Mesodermal cell (in vitro differentiated cells): ENCODE data around the gene EIF2S1.

Source experiments
- H3K27ac ChIP-seq: 2 replicates; pipeline ENCODE4 v1.7.0; 2013; ENCODE audit warnings: mild to moderate bottlenecking, low read depth, low read length, moderate library complexity; ENCODE audit not compliant: severe bottlenecking
- H3K36me3 ChIP-seq: 2 replicates; pipeline ENCODE4 v1.7.1; 2013; ENCODE audit warnings: mild to moderate bottlenecking, low read length, moderate library complexity; ENCODE audit not compliant: control insufficient read depth, insufficient read depth
- H3K4me1 ChIP-seq: one replicate; pipeline ENCODE4 v1.7.1; 2013; ENCODE audit warnings: mild to moderate bottlenecking, low read length; ENCODE audit not compliant: insufficient read depth, control insufficient read depth, poor library complexity, severe bottlenecking
- H3K4me3 ChIP-seq: 2 replicates; pipeline ENCODE4 v1.7.0; 2013; ENCODE audit warnings: low read length, control low read depth, mild to moderate bottlenecking; ENCODE audit not compliant: insufficient read depth, poor library complexity, severe bottlenecking; ENCODE audit errors: extremely low read depth
- H3K9me3 ChIP-seq: 2 replicates; pipeline ENCODE4 v1.7.1; 2013; ENCODE audit warnings: mild to moderate bottlenecking, low read length, moderate library complexity; ENCODE audit not compliant: control insufficient read depth
- WGBS, 2 experiments: methylation state at CpG; one replicate each; pipeline ENCODE4 v1.1.5; 2013; ENCODE audit warnings: missing lambda C conversion rate in 2 of 2; ENCODE audit not compliant: insufficient coverage in 2 of 2; 5-methylcytosine and 5-hydroxymethylcytosine counted together

Gene EIF2S1

GRCh38 chr14:67343601-67344230 is 16.4 kb upstream of the EIF2S1 start:
- H3K9me3 ChIP-seq: no peaks in the 10 kb centered on the region
- H3K27ac ChIP-seq: no peak overlapping the region
- H3K4me3 ChIP-seq: no peak overlapping the region
- H3K4me1 ChIP-seq: no peaks in the 10 kb centered on the region
- WGBS, 2 experiments: 98 to 100% methylated on average over 4 of the region's 4 CpGs
- H3K36me3 ChIP-seq: peaks cover 76% of the 10 kb centered on the region

GRCh38 chr14:67345583-67345982 is 14.5 kb upstream of the EIF2S1 start:
- H3K27ac ChIP-seq: no peak overlapping the region
- H3K36me3 ChIP-seq: peaks cover 81% of the 10 kb centered on the region
- H3K9me3 ChIP-seq: no peaks in the 10 kb centered on the region
- no peaks in the 10 kb centered on the region for H3K4me1 ChIP-seq
- no peak overlapping the region for H3K4me3 ChIP-seq

- WGBS, 2 experiments: 100% methylated on average over 5 of the region's 5 CpGs
- Histone ChIP-seq H3K4me1 (no peaks in the 10 kb centered on the region), H3K36me3 (peaks cover 63% of the 10 kb centered on the region), H3K27ac (no peak overlapping the region), H3K4me3 (no peak overlapping the region), H3K9me3 (no peaks in the 10 kb centered on the region)
Measured at GRCh38 chr14:67352055-67352454, 8.1 kb upstream of the EIF2S1 start.

- peak overlapping the region; percentile 39 for H3K27ac ChIP-seq
Measured at GRCh38 chr14:67357186-67357968, 2.8 kb upstream of the EIF2S1 start.

GRCh38 chr14:67357969-67358354 is 2.2 kb upstream of the EIF2S1 start:
- 52 to 67% methylated on average over 3 to 7 of the region's 9 CpGs for WGBS, 2 experiments
- Histone ChIP-seq H3K4me3 (peak overlapping the region; percentile 82), H3K36me3 (peaks cover 19% of the 10 kb centered on the region), H3K27ac (peak overlapping the region; percentile 39), H3K9me3 (no peaks in the 10 kb centered on the region), H3K4me1 (peaks cover 10% of the 10 kb centered on the region)

More at GRCh38 chr14:67357186-67357968, 2.8 kb upstream of the EIF2S1 start:
- Histone ChIP-seq H3K36me3 (peaks cover 19% of the 10 kb centered on the region), H3K4me1 (peaks cover 10% of the 10 kb centered on the region), H3K9me3 (no peaks in the 10 kb centered on the region), H3K4me3 (peak overlapping the region; percentile 82)
- WGBS, 2 experiments: 64 to 67% methylated on average over 1 to 3 of the region's 4 CpGs

- peak overlapping the region; percentile 82 for H3K4me3 ChIP-seq
- peaks cover 10% of the 10 kb centered on the region for H3K4me1 ChIP-seq
- no peaks in the 10 kb centered on the region for H3K9me3 ChIP-seq
- WGBS, 2 experiments: 0 to 1% methylated on average over 29 to 31 of the region's 38 CpGs
- H3K36me3 ChIP-seq: peaks cover 19% of the 10 kb centered on the region
- H3K27ac ChIP-seq: peak overlapping the region; percentile 99
Measured at GRCh38 chr14:67358924-67359774, 979 bp upstream of the EIF2S1 start.

GRCh38 chr14:67360470-67361206 is 510 bp downstream of the EIF2S1 start:
- peak overlapping the region; percentile 99 for H3K27ac ChIP-seq
- H3K36me3 ChIP-seq: peaks cover 32% of the 10 kb centered on the region
- WGBS, 2 experiments: 0% methylated on average over 19 to 23 of the region's 34 CpGs

GRCh38 chr14:67365476-67365875 is 5.3 kb downstream of the EIF2S1 start:
- WGBS, 2 experiments: 100% methylated on average over 1 of the region's 4 CpGs; no CpG with 5 or more reads in 1 of the 2 experiments
- no peaks in the 10 kb centered on the region for H3K9me3 ChIP-seq
- peaks cover 4% of the 10 kb centered on the region for H3K4me1 ChIP-seq
- H3K36me3 ChIP-seq: peaks cover 70% of the 10 kb centered on the region
- no peak overlapping the region for H3K4me3 ChIP-seq
- no peak overlapping the region for H3K27ac ChIP-seq

More at GRCh38 chr14:67360470-67361206, 510 bp downstream of the EIF2S1 start:
- Histone ChIP-seq H3K9me3 (no peaks in the 10 kb centered on the region), H3K4me1 (peaks cover 10% of the 10 kb centered on the region), H3K4me3 (peak overlapping the region; percentile 82)

GRCh38 chr14:67370830-67371229 is 10.7 kb downstream of the EIF2S1 start:
- Histone ChIP-seq H3K9me3 (no peaks in the 10 kb centered on the region), H3K36me3 (peaks cover 77% of the 10 kb centered on the region), H3K4me3 (no peak overlapping the region), H3K27ac (no peak overlapping the region), H3K4me1 (no peaks in the 10 kb centered on the region)
- 84 to 100% methylated on average over 2 to 4 of the region's 5 CpGs for WGBS, 2 experiments
